Neutrophil (primary cell): ENCODE data around the gene ATXN1.

Source experiments
- H3K27ac ChIP-seq: fragments of 200-600 bp; sonication (generic); 2 replicates; pipeline ENCODE4 v1.5.1; 2016; ENCODE audit warnings: mild to moderate bottlenecking, moderate library complexity
- H3K27me3 ChIP-seq: fragments of 200-600 bp; sonication (generic); 2 replicates; pipeline ENCODE4 v1.6.0; 2016; ENCODE audit warnings: mild to moderate bottlenecking
- H3K36me3 ChIP-seq: fragments of 200-600 bp; sonication (generic); 2 replicates; pipeline ENCODE4 v1.5.1; 2017
- H3K4me1 ChIP-seq, 2 experiments: fragments of 200-600 bp in 1 of 2; sonication (generic) in 1 of 2; 1 replicate in 1 of 2; 2 replicates in 1 of 2; pipeline versions ENCODE4 v1.5.1 to v1.6.1; 2013 to 2016; ENCODE audit warnings: low read depth in 1 of 2, low read length in 1 of 2, mild to moderate bottlenecking in 1 of 2, moderate library complexity in 1 of 2; ENCODE audit not compliant: control insufficient read depth in 1 of 2, insufficient read depth in 1 of 2
- H3K4me3 ChIP-seq, 2 experiments: fragments of 200-600 bp in 1 of 2; sonication (generic) in 1 of 2; 1 replicate in 1 of 2; 2 replicates in 1 of 2; pipeline ENCODE4 v1.5.1; 2013 to 2016; ENCODE audit warnings: low read depth in 1 of 2, low read length in 1 of 2, mild to moderate bottlenecking in 1 of 2, moderate library complexity in 1 of 2
- H3K9me3 ChIP-seq: fragments of 200-600 bp; sonication (generic); 2 replicates; pipeline ENCODE4 v1.5.1; 2016
- CTCF ChIP-seq: fragments of 200-600 bp; sonication (generic); IDR thresholded peaks from 2 replicates; pipeline ENCODE4 v1.5.1; 2016; ENCODE audit warnings: antibody characterized with exemption

Gene ATXN1

GRCh38 chr6:16583144-16583762 is 178.0 kb downstream of the ATXN1 start:
- TF ChIP-seq CTCF: no peak
- Histone ChIP-seq H3K4me1 (peaks cover 12 to 15% of the 10 kb centered on the region in 2 experiments), H3K9me3 (no peaks in the 10 kb centered on the region), H3K27me3 (no peaks in the 10 kb centered on the region), H3K36me3 (peaks cover 22% of the 10 kb centered on the region), H3K27ac (no peak overlapping the region), H3K4me3 (no peak overlapping the region)

- Histone ChIP-seq H3K4me3 (no peak overlapping the region), H3K36me3 (peaks cover 22% of the 10 kb centered on the region), H3K27ac (no peak overlapping the region), H3K9me3 (no peaks in the 10 kb centered on the region), H3K4me1 (peaks cover 12 to 15% of the 10 kb centered on the region in 2 experiments), H3K27me3 (no peaks in the 10 kb centered on the region)
- TF ChIP-seq CTCF: no peak
These were observed 178.7 kb downstream of the ATXN1 start for GRCh38 chr6:16582446-16583143.

GRCh38 chr6:16578695-16579285 is 182.5 kb downstream of the ATXN1 start:
- no peaks in the 10 kb centered on the region for H3K4me1 ChIP-seq
- no peak overlapping the region for H3K4me3 ChIP-seq
- peaks cover 21% of the 10 kb centered on the region for H3K36me3 ChIP-seq
- H3K9me3 ChIP-seq: no peaks in the 10 kb centered on the region
- H3K27ac ChIP-seq: no peak overlapping the region
- TF ChIP-seq CTCF: no peak
- no peaks in the 10 kb centered on the region for H3K27me3 ChIP-seq

- H3K4me1 ChIP-seq: no peaks in the 10 kb centered on the region
- H3K4me3 ChIP-seq: no peak overlapping the region
- no peak for TF ChIP-seq CTCF
- H3K27ac ChIP-seq: no peak overlapping the region
- H3K9me3 ChIP-seq: no peaks in the 10 kb centered on the region
- H3K36me3 ChIP-seq: peaks cover 5% of the 10 kb centered on the region
- no peaks in the 10 kb centered on the region for H3K27me3 ChIP-seq
These were observed 184.6 kb downstream of the ATXN1 start for GRCh38 chr6:16576451-16577368.

- no peak overlapping the region for H3K27ac ChIP-seq
- H3K4me1 ChIP-seq: no peaks in the 10 kb centered on the region
- no peaks in the 10 kb centered on the region for H3K9me3 ChIP-seq
- peaks cover 5% of the 10 kb centered on the region for H3K36me3 ChIP-seq
- H3K27me3 ChIP-seq: no peaks in the 10 kb centered on the region
- no peak overlapping the region for H3K4me3 ChIP-seq
- no peak for TF ChIP-seq CTCF
These were observed 185.6 kb downstream of the ATXN1 start for GRCh38 chr6:16575655-16576054.
